H1 (cell line): Measurements from ENCODE around the gene BRAP. TPM values are rescaled to one million over a fixed set of nuclear protein-coding genes. Genes with fewer than 3 reads are reported as not detected.

ENCODE experiments used
- CTCF ChIA-PET: fragments of 300-600 bp; sonication (Branson Sonifier 250); formaldehyde crosslinking; loops from one replicate; lab custom pipeline; 2021; ENCODE audit not compliant: partially characterized antibody; lab: Charles Lee
- POLR2A ChIA-PET: fragments of 300-600 bp; sonication (Branson Sonifier 250); formaldehyde crosslinking; loops from one replicate; lab custom pipeline; 2021; ENCODE audit warnings: inconsistent platforms; ENCODE audit not compliant: partially characterized antibody; lab: Charles Lee
- DNase-seq, 2 experiments: peaks; one replicate each; pipeline versions ENCODE4 v3.0.0 to v3.0.0-alpha.2; 2010 to 2022; ENCODE audit warnings: low spot score in 2 of 2, low read depth in 1 of 2, mixed read lengths in 1 of 2
- FAIRE-seq: peaks from 2 replicates; lab custom pipeline; 2011; peaks lifted over from hg19 to GRCh38; lab: Jason Lieb, UNC
- H2AFZ ChIP-seq: 2 replicates; pipeline ENCODE4 v1.8.1; 2012; ENCODE audit warnings: low read length, inconsistent platforms
- H2AK5ac ChIP-seq: 2 replicates; pipeline ENCODE4 v1.6.1; 2013; ENCODE audit warnings: low read depth, low read length
- H2BK120ac ChIP-seq: replicated peaks from 2 replicates; pipeline ENCODE3; 2013; ENCODE audit warnings: low read depth, low read length, inconsistent platforms
- H2BK12ac ChIP-seq: 2 replicates; pipeline ENCODE4 v1.6.1; 2013; ENCODE audit warnings: low read depth, low read length
- H2BK15ac ChIP-seq: 2 replicates; pipeline ENCODE4 v1.6.1; 2013; ENCODE audit warnings: low read length
- H2BK20ac ChIP-seq: 2 replicates; pipeline ENCODE4 v1.6.1; 2013; ENCODE audit warnings: low read length
- H2BK5ac ChIP-seq: 2 replicates; pipeline ENCODE4 v1.6.1; 2013; ENCODE audit warnings: low read depth, low read length
- H3K14ac ChIP-seq: 2 replicates; pipeline ENCODE4 v1.6.1; 2013; ENCODE audit warnings: inconsistent platforms; ENCODE audit not compliant: insufficient read length
- H3K18ac ChIP-seq: 2 replicates; pipeline ENCODE4 v1.6.1; 2013; ENCODE audit warnings: low read length; ENCODE audit errors: extremely low read depth
- H3K23ac ChIP-seq: 2 replicates; pipeline ENCODE4 v1.6.1; 2013; ENCODE audit warnings: inconsistent platforms; ENCODE audit not compliant: insufficient read length
- H3K23me2 ChIP-seq: 2 replicates; pipeline ENCODE4 v1.6.1; 2013; ENCODE audit warnings: low read depth, low read length
- H3K27ac ChIP-seq: 2 replicates; pipeline ENCODE4 v1.6.1; 2011; ENCODE audit warnings: low read depth, low read length, inconsistent platforms
- H3K27me3 ChIP-seq, 4 experiments: replicated peaks in 1 of 4; 1 replicate in 1 of 4; 2 replicates in 3 of 4; pipeline versions ENCODE4 v1.6.1 to v1.8.1; 2011 to 2013; ENCODE audit warnings: low read length in 3 of 4, mild to moderate bottlenecking in 3 of 4, inconsistent platforms in 2 of 4, mixed read lengths in 2 of 4, moderate library complexity in 1 of 4; ENCODE audit not compliant: control insufficient read depth in 3 of 4, insufficient read depth in 3 of 4; ENCODE audit errors: extremely low read depth in 1 of 4
- H3K36me3 ChIP-seq, 4 experiments: 2 replicates each; pipeline versions ENCODE4 v1.6.1 to v1.8.1; 2011 to 2013; ENCODE audit warnings: mild to moderate bottlenecking in 4 of 4, low read length in 3 of 4, moderate library complexity in 2 of 4, control low read depth in 1 of 4, inconsistent platforms in 1 of 4; ENCODE audit not compliant: insufficient read depth in 4 of 4, control insufficient read depth in 2 of 4
- H3K4ac ChIP-seq: replicated peaks from 2 replicates; pipeline ENCODE3; 2013; ENCODE audit warnings: low read length, low read depth, mixed read lengths, inconsistent platforms; ENCODE audit not compliant: insufficient read length
- H3K4me1 ChIP-seq, 4 experiments: replicated peaks in 1 of 4; 1 replicate in 1 of 4; 2 replicates in 3 of 4; pipeline versions ENCODE4 v1.6.1 to v1.8.1; 2011 to 2013; ENCODE audit warnings: low read length in 3 of 4, inconsistent platforms in 2 of 4, mixed read lengths in 1 of 4; ENCODE audit not compliant: insufficient read depth in 4 of 4, control insufficient read depth in 3 of 4
- H3K4me2 ChIP-seq, 2 experiments: 2 replicates each; pipeline versions ENCODE4 v1.6.1 to v1.8.1; 2011 to 2013; ENCODE audit warnings: low read depth in 2 of 2, low read length in 2 of 2, control low read depth in 1 of 2, inconsistent platforms in 1 of 2, mild to moderate bottlenecking in 1 of 2; ENCODE audit not compliant: insufficient read depth in 1 of 2
- H3K4me3 ChIP-seq, 4 experiments: fragments of 200-600, 300-600 bp in 1 of 4; sonication (generic), shearing (Covaris generic), sonication (Bioruptor Twin) in 1 of 4; 2 replicates each; pipeline versions ENCODE4 v1.5.1 to v1.8.1; 2011 to 2016; ENCODE audit warnings: low read length in 4 of 4, low read depth in 3 of 4, control low read depth in 2 of 4, inconsistent platforms in 2 of 4, mild to moderate bottlenecking in 2 of 4, mixed read lengths in 1 of 4, moderate library complexity in 1 of 4; ENCODE audit not compliant: insufficient read depth in 2 of 4; ENCODE audit errors: extremely low read depth in 1 of 4
- H3K56ac ChIP-seq: replicated peaks from 2 replicates; pipeline ENCODE3; 2013; ENCODE audit warnings: low read depth, mild to moderate bottlenecking, mixed read lengths, low read length, inconsistent platforms; ENCODE audit not compliant: insufficient read length
- H3K79me1 ChIP-seq: 2 replicates; pipeline ENCODE4 v1.6.1; 2013; ENCODE audit warnings: low read depth, low read length, control low read depth
- H3K79me2 ChIP-seq, 2 experiments: 2 replicates each; pipeline versions ENCODE4 v1.6.1 to v1.8.1; 2012 to 2013; ENCODE audit warnings: low read length in 2 of 2, mild to moderate bottlenecking in 2 of 2, inconsistent platforms in 1 of 2; ENCODE audit not compliant: insufficient read depth in 2 of 2, control insufficient read depth in 1 of 2
- H3K9ac ChIP-seq, 4 experiments: replicated peaks in 1 of 4; 1 replicate in 1 of 4; 2 replicates in 3 of 4; pipeline versions ENCODE4 v1.6.1 to v1.8.1; 2011 to 2013; ENCODE audit warnings: low read depth in 3 of 4, low read length in 3 of 4, control low read depth in 2 of 4, mild to moderate bottlenecking in 2 of 4, moderate library complexity in 2 of 4, inconsistent platforms in 1 of 4; ENCODE audit errors: extremely low read depth in 1 of 4
- H3K9me3 ChIP-seq, 2 experiments: 2 replicates each; pipeline versions ENCODE4 v1.6.1 to v1.8.1; 2012 to 2013; ENCODE audit warnings: mild to moderate bottlenecking in 2 of 2, moderate library complexity in 2 of 2, control low read depth in 1 of 2, inconsistent platforms in 1 of 2, low read depth in 1 of 2, low read length in 1 of 2, mixed read lengths in 1 of 2; ENCODE audit not compliant: insufficient read depth in 2 of 2
- H4K20me1 ChIP-seq, 2 experiments: replicated peaks in 1 of 2; 2 replicates each; pipeline versions ENCODE3 to v1.8.1; 2011 to 2013; ENCODE audit warnings: inconsistent platforms in 2 of 2, low read length in 2 of 2, mild to moderate bottlenecking in 1 of 2; ENCODE audit not compliant: insufficient read depth in 2 of 2, control insufficient read depth in 1 of 2
- H4K5ac ChIP-seq: 2 replicates; pipeline ENCODE4 v1.6.1; 2013; ENCODE audit warnings: low read length, low read depth, mixed read lengths, inconsistent platforms; ENCODE audit not compliant: insufficient read length
- H4K8ac ChIP-seq: 2 replicates; pipeline ENCODE4 v1.8.0; 2013; ENCODE audit warnings: mild to moderate bottlenecking, moderate library complexity, low read length, inconsistent platforms; ENCODE audit not compliant: insufficient read depth; ENCODE audit errors: extremely low read depth
- H4K91ac ChIP-seq: replicated peaks from 2 replicates; pipeline ENCODE3; 2013; ENCODE audit warnings: low read length, mixed read lengths, inconsistent platforms; ENCODE audit not compliant: insufficient read length
- CBX5 ChIP-seq: fragments of 300-800, 300-1000 bp; sonication (generic); IDR thresholded peaks from 2 replicates; pipeline ENCODE4 v1.7.1; 2016; ENCODE audit warnings: antibody characterized with exemption, low read length, low read depth
- CEBPB ChIP-seq: IDR thresholded peaks from 2 replicates; pipeline ENCODE4 v1.6.1; 2012; ENCODE audit warnings: low read depth, low read length
- HDAC6 ChIP-seq: IDR thresholded peaks from one replicate; pipeline ENCODE4 v1.7.1; 2012; ENCODE audit warnings: low read depth, mild to moderate bottlenecking, inconsistent platforms, low read length, moderate library complexity
- JUND ChIP-seq: IDR thresholded peaks from 2 replicates; pipeline ENCODE4 v1.6.1; 2011; ENCODE audit warnings: mild to moderate bottlenecking, improper control_type of control experiment, low read length
- NRF1 ChIP-seq: IDR thresholded peaks from 2 replicates; pipeline ENCODE4 v1.6.1; 2011; ENCODE audit warnings: mild to moderate bottlenecking, low read depth, low read length, improper control_type of control experiment
- WGBS, 2 experiments: shearing (Covaris generic) in 1 of 2; methylation state at CpG; one replicate each; pipeline versions ENCODE4 v1.1.6 to v1.1.7; 2013 to 2015; ENCODE audit warnings: low lambda C conversion rate in 2 of 2, mixed read lengths in 2 of 2, inconsistent platforms in 1 of 2, low coverage in 1 of 2, missing lambda C conversion rate in 1 of 2; ENCODE audit not compliant: insufficient replicate concordance in 2 of 2, insufficient coverage in 1 of 2, insufficient read length in 1 of 2; ENCODE audit errors: extremely low coverage in 1 of 2, missing lambda C conversion rate in 1 of 2; 5-methylcytosine and 5-hydroxymethylcytosine counted together
- polyA plus RNA-seq, 7 experiments: library from polyadenylated mRNA; depleted of rRNA in 3 of 7; stranded (reverse) in 5 of 7; unstranded in 2 of 7; fragments of >200 nt in 5 of 7; fragments of 200-250 nt in 2 of 7; gene quantifications; 1 replicate in 5 of 7; 2 replicates in 1 of 7; 4 replicates in 1 of 7; pipeline versions ENCODE4 v1.2.1 to v1.2.3, GENCODE V29; 2011 to 2013; ENCODE audit warnings: missing spikeins in 2 of 7, mixed read lengths in 2 of 7
- total RNA-seq: library from RNA; stranded (reverse); fragmentation: NEBNext Ultra II Directional; extraction: Animal tissue kit (Norgen Biotek cat#: 25700); gene quantifications from 2 replicates; pipeline ENCODE4 v1.2.1, GENCODE V29; 2021
- TF ChIP-seq, protein P1 (sequence below), 3 experiments: IDR thresholded peaks; 1 replicate in 2 of 3; 2 replicates in 1 of 3; pipeline versions ENCODE4 v1.5.1 to v1.6.1; 2011; ENCODE audit warnings: low read length in 3 of 3, mild to moderate bottlenecking in 3 of 3, inconsistent platforms in 2 of 3, low read depth in 1 of 3, moderate library complexity in 1 of 3; ENCODE audit not compliant: insufficient read depth in 1 of 3; ENCODE audit errors: control extremely low read depth in 1 of 3
- TF ChIP-seq, protein P2 (sequence below): IDR thresholded peaks from 2 replicates; pipeline ENCODE4 v1.6.1; 2012; ENCODE audit warnings: low read length, inconsistent platforms
- TF ChIP-seq, protein P3 (sequence below): IDR thresholded peaks from 2 replicates; pipeline ENCODE4 v1.6.1; 2012; ENCODE audit warnings: inconsistent platforms

BRAP gene
- total and polyA plus RNA-seq, 2 of the 8 experiments (the other 6 are each of a cell fraction or from before 2014, with no cell fraction given) = 12.8 to 22.2 TPM

DNA sequence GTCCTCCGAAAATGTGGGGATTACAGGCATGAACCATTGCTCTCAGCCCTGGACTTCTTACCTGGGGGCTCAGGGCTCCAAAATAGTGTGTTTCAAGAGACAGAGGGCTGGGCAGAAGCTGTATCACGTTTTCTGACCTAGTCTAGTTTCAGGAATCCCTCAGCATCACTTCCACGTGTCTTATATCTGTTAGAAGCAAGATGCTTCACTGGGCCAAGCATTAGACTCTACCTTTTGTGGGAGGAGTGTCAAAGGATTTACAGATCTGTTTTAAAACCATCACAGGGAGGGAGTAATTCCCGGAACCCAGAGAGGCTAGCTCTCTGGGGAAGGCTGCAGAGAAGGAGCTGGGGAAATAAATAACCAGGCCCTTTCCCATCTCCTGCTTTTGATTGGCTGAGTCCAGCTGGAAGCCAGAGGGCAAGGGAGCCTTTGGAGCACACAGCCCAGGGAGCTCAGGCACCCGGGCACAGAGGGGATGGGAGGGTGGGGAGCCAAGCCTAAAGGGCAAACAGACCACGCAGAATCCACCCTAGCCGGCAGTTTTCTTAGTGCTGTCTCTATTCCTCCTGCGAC is 47.7 kb upstream of the BRAP start:
- Histone ChIP-seq H3K4me1 (no peaks in the 10 kb centered on the region), H2BK15ac (no peak overlapping the region), H3K27ac (no peak overlapping the region), H3K9ac (no peak overlapping the region), H2AFZ (no peak overlapping the region), H3K14ac (no peak overlapping the region), H3K27me3 (no peaks in the 10 kb centered on the region), H3K23ac (no peak overlapping the region), H3K56ac (no peak overlapping the region), H2AK5ac (no peak overlapping the region), H3K79me1 (no peaks in the 10 kb centered on the region), H3K36me3 (peaks cover 0 to 10% (median 0%) of the 10 kb centered on the region in 4 experiments; a peak in 3 of 8 replicates), H3K4me2 (no peak overlapping the region), H2BK120ac (no peak overlapping the region), H3K4me3 (no peak overlapping the region), H2BK5ac (no peak overlapping the region), H4K8ac (no peak overlapping the region), H4K20me1 (peaks cover 0 to 5% of the 10 kb centered on the region in 2 experiments), H3K23me2 (no peaks in the 10 kb centered on the region; the same call in 1 of the 2 replicates), H4K91ac (no peak overlapping the region), H2BK12ac (no peak overlapping the region), H3K4ac (no peak overlapping the region), H3K18ac (no peak overlapping the region), H4K5ac (no peak overlapping the region), H3K9me3 (no peaks in the 10 kb centered on the region), H3K79me2 (no peaks in the 10 kb centered on the region), H2BK20ac (no peak overlapping the region)
- WGBS, 2 experiments = 91% methylated on average over 8 of the region's 8 CpGs; no CpG with 5 or more reads in 1 of the 2 experiments
- DNase-seq (no peak), FAIRE-seq (no peak)
- CTCF ChIA-PET = interaction anchor here (0.7 kb wide), 1 partner anchor 21 kb away, joined by 3 read pairs; no protein-coding TSS in a partner anchor
- POLR2A ChIA-PET = interaction anchor here (0.9 kb wide), 1 partner anchor 48 kb away, joined by 3 read pairs; the partner anchor contains the start of genes ACAD10 and BRAP
- TF ChIP-seq CEBPB (no peak), JUND (no peak), NRF1 (no peak), CBX5 (no peak), HDAC6 (no peak)
- TF ChIP-seq, protein P1, sequence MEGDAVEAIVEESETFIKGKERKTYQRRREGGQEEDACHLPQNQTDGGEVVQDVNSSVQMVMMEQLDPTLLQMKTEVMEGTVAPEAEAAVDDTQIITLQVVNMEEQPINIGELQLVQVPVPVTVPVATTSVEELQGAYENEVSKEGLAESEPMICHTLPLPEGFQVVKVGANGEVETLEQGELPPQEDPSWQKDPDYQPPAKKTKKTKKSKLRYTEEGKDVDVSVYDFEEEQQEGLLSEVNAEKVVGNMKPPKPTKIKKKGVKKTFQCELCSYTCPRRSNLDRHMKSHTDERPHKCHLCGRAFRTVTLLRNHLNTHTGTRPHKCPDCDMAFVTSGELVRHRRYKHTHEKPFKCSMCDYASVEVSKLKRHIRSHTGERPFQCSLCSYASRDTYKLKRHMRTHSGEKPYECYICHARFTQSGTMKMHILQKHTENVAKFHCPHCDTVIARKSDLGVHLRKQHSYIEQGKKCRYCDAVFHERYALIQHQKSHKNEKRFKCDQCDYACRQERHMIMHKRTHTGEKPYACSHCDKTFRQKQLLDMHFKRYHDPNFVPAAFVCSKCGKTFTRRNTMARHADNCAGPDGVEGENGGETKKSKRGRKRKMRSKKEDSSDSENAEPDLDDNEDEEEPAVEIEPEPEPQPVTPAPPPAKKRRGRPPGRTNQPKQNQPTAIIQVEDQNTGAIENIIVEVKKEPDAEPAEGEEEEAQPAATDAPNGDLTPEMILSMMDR (IDR thresholded peaks at IDR 0.05; ENCODE audit: control extremely low read depth in 1 of 3, insufficient read depth in 1 of 3, low read depth in 1 of 3, low read length in 3 of 3) = no peak
- TF ChIP-seq, protein P2, sequence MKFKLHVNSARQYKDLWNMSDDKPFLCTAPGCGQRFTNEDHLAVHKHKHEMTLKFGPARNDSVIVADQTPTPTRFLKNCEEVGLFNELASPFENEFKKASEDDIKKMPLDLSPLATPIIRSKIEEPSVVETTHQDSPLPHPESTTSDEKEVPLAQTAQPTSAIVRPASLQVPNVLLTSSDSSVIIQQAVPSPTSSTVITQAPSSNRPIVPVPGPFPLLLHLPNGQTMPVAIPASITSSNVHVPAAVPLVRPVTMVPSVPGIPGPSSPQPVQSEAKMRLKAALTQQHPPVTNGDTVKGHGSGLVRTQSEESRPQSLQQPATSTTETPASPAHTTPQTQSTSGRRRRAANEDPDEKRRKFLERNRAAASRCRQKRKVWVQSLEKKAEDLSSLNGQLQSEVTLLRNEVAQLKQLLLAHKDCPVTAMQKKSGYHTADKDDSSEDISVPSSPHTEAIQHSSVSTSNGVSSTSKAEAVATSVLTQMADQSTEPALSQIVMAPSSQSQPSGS = no peak
- TF ChIP-seq, protein P3, sequence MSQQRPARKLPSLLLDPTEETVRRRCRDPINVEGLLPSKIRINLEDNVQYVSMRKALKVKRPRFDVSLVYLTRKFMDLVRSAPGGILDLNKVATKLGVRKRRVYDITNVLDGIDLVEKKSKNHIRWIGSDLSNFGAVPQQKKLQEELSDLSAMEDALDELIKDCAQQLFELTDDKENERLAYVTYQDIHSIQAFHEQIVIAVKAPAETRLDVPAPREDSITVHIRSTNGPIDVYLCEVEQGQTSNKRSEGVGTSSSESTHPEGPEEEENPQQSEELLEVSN = no peak
